Hematopoietic multipotent progenitor cell treated with erythropoietin and hydrocortisone succinate and interleukin-3 and kit ligand, for 8 days (in vitro differentiated cells): ENCODE data around the gene RPS15.

Experiments used
- DNase-seq: peaks from one replicate; pipeline ENCODE4 v3.0.0-alpha.2; 2015

Gene RPS15

DNA sequence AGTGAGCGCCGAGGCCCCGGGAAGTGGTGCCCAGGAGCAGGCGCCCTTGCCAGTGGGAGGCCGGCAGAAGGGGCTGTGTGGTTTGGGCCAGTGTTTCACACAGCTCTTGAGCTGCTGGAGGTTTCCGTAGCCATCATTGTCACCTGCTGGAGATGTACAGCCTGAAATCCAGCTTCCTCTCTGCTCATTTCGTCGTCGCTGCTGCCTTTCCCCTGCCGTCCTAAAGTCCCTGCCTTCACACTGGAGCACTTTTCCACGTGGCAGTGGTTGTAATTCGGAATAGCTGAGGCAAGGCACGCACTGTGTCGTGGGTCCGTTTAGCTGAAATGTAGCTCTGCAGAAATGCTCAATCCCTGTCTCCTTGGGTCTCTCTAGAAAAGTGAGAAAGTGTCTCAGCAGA is 17.6 kb upstream of the RPS15 start:
- no peak for DNase-seq

DNA sequence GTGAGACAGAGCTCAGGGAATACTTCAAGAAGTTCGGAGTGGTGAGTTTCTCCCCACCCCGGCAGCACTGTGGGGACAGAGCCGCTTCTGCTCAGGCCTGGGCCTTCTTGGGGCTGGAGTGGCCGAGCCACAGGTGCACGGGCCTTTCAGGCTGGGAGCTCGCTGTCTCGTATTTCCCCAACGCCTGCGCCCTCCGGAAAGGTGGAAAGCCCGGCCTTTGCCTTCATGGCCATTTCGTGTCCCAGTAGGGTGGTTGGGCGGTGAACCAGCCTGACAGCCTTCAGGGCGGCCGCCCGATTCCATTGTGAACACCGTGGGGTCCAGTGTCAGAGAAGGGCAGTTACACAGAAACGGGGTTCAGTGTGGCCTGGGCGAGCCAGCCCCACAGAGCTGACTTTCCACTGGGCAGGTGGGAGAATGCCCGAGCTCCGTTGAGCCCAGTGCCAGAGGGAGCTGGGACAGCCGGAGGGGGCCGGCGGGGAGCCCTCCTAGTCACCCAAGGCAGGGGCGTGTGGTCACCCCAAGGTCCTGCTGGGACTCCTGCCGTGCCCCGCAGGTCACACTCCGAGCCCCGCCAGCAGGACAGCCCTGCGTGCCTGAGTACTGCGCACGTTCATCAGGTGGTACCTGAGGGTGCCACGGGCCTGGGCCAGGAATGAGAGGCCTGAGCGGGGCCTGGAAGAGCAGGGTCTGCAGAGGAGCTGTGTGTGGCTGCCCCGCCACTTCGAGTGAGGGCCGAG is 16.8 kb upstream of the RPS15 start:
- DNase-seq: no peak

DNA sequence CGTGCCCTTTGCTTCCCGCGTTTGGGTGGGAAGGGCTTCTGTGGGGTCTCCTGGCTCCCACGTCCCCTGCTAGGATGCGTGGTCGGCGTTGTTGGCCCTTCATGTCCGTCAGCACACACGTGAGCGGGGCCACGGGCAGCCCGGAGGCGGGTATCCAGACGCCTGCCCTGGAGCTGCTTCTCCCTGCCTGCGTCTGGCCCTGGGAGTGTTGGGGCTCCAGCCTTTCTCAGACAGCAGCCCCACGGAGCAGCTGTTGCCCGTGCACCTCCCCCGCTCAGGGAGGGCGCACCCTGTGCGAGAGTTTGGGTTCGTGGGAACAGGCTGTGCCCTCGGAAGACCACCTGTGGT is 16.3 kb upstream of the RPS15 start:
- no peak for DNase-seq

DNA sequence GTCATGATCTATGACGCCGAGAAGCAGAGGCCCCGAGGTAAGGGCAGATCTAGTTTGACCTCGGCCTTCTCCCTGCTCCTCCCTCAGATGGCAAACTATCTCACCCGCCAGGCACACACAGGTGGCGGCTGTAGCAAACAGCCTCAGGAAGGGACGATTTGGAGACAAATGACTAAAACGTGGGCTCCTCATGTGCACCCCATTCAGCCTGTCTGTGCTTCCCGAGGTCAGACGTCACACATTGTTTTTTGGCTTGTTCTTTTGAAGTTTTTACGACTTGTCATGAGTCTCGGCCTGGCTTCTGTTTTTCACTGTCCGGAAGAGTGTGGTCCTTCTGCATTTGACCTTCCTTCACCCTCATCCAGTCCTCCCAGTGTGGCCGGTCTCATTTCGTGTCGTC is 15.8 kb upstream of the RPS15 start:
- no peak for DNase-seq

DNA sequence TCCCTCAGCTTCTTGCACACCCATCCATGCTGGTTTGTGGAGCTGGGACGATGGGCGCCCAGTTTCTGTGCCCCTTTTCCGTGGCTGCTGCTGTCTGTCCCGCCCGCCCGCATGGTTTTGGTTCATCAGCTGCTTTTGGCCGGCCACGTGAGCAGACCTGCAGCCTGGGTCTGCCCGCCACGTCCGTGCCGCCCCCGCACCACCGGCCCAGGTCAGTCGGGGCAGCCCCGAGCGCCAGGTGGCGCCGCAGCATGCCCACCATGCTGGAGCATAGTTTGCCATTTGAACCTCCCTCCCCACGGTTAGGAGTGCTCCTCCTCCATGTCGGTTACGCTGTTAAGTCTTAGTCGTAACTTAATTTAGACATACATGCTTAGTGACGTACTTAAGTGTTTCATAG is 15.3 kb upstream of the RPS15 start:
- DNase-seq: no peak

DNA sequence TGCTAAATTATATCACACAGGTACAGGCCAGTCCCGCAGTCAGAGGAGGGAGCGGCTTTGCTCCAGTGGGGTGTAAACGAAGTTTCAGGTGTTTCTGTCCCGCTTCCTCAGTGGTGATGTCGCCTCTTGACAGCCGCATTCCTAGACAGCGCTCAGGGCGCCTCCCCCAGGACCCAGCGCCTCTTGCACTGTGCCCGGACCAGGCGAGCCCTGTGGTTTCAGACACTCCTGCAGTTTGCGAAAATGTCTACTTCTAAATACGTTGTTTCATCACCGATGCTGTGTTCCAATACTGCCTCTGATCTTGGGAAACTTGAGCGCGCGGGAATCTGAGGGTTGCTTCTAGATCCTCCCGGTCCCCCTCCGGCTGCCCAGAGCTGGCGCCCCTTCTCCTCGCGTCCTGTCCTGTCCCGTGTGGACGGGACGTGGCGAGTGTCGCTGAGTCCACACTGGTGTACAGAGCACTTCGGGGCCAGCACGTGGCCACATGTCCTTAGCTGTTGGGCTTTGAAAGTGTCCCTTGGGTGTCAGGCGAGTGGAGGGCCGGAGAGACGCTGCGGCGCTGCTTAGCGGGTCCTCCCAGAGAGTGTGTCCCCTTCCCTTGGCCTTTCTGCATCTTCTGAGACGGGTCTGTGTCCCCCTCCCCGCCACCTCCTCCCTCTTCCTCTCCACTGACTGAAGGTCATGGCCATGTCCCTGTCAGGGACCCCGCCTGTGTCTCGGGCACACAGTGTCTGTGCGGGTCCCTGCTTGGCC is 14.6 kb upstream of the RPS15 start:
- DNase-seq: no peak

DNA sequence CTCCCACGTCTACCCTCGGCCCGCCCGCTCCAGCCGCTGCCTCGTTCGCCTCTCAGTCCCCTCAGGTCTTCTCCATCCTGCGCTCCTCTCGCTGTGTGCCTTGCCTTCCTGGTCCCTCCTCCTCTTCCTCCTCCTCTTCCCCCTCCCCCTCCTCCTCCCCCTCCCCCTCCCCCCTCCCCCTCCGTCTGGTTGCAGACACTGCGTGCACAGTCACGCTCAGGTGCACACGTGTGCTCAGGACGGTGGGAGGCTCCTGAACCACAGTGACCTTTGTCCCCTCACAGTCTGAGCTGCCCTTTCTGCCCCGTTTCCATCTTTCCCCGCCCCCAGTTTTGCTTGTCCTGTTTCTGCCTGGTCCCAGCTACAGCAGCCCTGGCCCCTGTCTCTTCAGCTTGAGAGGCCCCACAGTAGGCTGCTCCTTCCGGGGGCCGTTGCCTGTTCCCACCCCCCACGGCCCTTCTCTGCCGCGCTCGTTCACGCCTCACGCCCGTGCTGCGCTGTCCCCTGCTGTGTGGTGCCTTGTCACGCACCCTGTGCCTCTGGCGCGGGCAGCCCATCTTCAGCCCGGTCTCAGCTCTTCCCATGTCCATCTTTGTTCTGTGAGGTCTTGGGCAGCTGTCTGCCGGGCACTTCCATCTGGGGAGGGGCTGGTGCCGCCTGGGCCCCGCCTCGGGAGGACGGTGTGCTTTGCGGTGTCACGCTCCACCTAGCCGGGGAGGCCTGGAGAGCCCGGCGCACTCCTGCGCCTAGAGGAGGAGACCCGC is 13.8 kb upstream of the RPS15 start:
- DNase-seq: no peak

DNA sequence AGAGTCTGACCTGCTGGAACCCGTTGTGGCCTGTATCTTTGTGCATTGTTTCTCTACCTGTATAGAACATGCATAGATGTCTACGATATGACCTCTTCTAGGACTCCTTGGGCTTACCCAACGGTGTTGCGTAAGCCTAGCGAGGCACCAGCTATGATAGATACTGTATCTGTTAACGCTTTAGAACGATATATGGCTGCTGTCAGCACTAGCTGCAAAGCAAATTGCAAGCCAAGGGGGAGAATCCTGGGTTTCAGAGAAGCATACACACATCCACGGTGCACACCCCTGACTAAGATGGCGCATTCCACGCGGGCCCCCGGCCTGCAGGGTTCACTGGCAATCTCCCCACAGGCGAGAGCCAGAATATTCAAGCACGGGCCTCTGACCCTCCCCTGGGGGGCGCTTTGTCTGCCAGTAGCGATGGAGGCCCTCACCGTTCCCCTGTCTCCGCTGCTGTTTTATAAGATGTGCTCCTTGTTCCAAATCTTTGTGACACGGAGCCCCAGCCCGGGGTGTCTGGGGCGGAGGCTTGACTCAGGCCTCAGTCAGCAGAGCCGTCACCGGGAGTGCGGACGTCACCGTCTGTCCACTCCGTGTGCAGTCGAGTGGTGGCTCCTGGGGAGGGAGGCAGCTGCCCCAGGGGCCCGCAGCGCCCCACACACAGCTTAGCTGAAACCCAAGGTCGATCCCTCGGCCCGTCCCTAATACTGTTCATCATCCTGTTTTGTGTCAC is 12.9 kb upstream of the RPS15 start:
- DNase-seq: no peak

DNA sequence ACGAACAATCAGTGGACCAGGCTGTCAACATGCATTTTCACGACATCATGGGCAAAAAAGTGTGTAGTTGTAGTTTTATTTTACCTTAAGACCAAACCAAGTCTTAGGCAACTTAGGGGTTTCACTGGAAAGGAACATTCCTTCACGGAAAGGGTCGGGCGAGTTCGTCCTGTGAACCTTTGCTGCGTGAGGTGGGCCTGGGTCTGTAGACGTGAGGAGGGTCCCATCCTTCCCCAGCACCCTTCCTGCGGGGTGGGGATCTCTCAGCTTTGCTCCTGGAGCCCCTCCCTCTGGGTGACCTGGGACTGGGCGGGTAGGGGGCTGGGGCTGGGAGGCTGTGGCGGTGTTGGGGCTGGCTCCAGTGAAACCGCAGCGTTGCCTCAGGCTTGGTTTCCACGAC is 12.3 kb upstream of the RPS15 start:
- DNase-seq: no peak

DNA sequence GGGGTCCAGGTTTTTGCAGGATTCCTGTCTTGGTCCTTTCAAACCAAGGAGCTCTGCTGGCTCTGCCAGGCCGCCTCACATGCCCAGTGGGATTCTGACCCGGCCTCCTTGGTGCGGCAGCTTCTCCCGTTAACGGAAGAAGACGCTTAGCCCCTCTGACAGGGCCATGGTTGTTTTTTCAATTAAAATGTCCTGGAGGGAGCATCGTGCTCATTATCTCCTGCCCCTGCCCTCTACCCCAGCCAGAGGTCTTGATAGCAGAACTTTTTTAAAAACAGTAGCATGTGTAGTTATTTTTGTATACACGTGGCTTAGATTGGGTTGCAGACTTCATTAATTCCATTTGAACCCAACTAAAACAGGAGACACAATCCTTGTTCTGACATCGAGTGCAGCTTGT is 11.5 kb upstream of the RPS15 start:
- no peak for DNase-seq

DNA sequence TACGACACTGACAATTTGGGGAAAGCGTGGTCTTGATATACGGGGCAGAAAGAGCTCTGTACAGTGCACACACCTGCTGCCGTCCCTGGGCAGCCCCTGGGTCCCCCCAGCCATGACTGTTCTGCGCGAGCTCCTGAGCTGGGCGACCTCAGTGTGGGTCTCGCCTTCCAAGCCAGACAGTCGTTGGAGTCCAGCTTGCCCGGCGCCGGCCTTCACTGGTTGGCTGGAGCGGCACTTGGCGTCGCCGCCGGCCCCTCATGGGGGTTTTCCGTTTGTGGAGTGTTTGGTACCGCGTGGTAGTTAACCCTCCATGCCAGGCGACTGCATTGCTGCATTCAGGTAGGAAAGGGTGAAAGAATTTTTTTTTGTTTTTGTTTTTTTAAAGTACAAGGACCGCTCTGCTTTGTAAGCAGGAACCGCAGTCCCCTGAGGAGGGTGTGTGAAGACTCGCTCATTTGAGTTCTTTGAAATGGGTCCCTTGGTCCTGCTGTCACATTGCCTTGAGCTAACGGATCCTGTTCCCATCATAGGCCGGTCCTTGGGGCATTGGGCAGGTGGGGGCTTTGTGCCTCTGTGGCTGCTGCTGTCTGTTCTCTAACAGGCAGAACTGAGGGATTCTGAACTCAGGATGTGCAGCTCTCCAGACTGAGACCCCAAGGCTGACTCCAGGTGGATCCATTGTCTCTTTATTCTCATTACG is 10.8 kb upstream of the RPS15 start:
- DNase-seq: no peak

DNA sequence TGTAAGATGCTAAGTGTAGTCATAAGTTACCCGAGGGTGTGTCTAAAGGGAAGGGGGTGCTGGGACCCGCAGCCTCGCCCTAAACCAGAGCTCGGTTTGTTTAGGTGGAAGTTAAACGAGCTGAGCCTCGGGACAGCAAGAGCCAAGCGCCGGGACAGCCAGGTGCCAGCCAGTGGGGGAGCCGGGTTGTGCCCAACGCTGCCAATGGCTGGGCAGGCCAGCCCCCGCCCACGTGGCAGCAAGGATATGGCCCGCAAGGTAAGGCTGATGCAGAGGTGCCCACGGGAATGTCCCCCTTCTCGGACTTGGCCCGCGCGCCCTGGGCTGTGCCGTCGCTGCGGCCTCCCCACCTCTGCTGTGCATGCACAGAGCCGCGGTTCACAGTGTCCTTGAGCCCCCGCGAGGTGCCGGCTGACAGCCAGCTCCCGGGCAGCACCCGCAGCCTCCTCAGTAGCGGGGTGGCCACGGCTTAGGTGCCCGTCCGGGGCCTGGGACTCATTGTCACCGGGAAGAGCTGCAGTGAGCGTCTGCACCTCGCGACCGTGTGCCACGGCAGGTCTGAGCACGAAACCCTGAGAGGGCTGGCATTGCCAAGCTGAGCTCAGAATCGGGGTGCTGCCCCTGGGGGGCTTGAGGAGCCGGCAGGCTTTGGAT is 9.3 kb upstream of the RPS15 start:
- no peak for DNase-seq

DNA sequence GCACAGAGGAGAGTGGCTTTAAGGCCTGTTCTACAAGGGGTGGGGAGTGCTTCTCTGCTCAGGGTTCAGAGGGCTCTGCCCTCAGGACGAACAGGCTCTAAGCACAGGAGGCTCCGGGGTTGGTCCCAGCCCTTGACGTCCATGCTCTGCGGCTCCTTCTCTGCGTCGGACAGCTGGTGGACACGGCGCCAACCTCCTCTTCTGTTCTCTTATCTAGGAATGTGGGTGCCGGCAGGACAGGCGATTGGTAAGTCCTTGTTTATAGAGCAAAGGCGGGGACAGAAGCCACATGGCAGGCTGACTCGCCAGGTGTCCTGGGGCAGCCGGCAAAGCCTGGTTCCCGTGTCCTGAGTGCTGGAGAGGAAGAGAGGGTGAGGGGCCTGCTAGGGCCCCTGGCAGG is 8.4 kb upstream of the RPS15 start:
- DNase-seq: no peak

DNA sequence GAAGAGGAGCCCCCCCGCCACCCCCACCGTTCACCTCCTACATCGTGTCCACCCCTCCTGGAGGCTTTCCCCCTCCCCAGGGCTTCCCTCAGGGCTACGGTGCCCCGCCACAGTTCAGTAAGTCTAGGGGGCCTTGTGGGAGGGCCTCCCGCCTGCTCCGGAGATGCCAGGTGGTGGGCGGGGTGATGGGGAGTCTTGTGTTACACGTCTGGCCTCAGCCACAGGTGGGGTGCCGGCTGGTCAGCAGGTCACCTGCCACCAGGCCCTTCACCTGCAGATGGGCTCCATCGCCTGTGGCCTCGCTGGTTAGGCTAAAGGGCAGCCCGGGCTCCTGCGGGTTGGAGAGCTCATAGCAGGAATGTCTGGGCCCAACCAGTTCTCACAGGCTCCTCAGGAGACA is 8.0 kb upstream of the RPS15 start:
- no peak for DNase-seq

DNA sequence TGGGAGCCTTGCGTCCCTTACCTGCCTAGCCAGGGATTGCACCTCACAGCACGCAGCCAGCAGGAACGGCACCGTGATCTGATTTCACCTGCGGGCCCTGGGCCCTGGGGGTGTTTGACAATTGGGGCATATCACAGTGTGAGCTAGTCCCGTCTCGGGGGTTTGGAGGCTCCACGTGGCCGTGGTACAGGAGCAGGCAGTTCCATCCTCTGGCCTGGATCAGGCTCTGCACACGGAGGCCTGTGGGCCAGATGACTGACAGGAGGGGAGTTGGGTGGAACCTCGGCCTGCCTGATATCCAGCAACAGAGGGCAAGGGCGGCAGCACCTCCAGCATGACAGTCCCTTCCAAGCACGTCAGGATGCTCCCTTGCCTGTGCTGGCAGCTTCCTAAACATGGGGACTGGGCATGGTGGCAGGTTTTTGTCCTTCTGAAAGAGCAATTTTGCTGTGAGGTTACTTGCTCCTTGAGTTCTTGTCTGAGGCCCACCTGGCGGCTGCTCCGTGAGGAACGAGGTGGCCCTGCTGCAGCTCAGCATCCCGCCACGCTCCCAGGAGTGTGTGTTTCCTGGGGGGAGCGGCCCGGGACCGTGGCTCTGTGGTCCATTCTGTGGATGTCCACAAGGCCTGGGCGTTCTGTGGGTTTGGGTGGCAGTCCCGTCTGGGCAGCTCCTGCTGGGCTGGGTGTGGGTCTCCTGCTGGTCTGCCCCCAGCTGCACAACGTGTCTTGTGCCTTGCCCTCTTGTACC is 6.3 kb upstream of the RPS15 start:
- DNase-seq: no peak

DNA sequence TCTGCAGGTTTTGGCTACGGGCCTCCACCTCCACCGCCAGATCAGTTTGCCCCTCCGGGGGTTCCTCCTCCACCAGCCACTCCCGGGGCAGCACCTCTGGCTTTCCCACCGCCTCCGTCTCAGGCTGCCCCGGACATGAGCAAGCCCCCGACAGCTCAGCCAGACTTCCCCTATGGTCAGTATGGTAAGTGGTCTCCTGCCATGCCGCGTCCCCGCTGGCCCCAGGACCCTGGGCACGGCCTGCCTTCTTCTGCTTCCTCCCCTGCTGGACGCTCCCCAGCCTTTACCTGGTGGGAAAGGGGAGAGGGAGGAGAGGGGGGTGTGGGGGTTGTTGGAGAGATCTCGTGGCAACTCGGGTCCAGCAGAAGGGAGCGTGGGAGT is 5.7 kb upstream of the RPS15 start:
- no peak for DNase-seq

DNA sequence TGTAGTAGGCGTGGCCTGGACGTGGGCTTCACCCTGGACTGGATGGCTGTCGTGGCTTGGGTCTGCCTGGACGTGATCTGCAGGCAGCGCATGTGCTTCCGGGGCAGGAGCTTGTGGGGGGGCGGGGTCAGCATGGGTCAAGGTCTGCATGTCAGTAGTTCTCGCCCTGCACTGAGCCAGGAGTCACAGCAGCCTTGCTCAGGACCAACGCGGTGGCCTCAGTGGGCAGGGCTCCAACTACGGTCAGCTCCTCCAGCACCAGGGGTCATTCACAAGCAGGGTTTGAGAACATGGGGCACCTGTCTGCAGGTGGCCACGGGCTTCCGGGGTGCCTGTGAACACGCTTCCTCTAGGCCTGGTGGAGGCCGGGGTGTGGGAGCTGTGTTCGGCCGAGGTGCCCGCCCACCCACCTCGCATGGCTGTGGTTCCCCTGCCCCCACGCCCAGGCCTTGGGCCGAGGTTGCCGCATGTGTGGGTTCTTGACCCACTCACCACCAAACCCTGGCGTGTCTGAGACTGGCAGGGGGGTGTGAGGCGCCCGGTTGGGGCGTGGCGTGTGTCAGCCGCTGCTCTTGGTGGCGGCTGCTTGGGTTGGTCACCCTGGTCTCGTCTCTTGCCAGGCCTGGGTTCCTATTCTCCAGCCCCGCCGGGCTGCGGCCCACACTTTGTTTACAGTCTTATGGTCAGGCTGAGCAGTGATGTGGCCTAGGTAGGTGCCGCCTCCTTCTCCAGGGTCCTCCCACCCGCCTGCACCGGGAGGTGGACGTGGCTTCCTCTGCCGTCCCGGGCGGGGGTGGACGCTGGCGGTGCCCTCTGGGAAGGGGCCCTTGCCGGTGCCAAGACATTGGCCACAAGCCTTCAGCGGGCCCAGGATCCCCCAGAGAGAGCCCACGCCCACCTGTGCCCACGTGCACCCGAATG is 4.8 kb upstream of the RPS15 start:
- no peak for DNase-seq

DNA sequence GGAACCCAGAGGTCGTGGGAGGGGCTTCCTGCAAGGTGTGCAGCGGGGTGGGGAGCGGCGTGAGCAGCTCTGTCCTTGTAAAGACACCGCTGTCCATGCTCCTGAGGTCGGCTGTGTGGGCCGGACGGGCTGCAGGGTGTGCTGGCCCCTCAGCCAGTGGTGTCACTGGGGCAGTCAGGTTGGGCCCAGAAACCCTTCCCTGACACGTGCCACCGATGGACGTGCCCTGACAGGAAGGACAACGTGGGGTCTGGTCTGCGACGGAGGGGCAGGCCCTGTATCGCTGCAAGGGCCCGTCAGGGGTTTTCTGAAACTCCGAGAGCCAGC is 4.2 kb upstream of the RPS15 start:
- no peak for DNase-seq

DNA sequence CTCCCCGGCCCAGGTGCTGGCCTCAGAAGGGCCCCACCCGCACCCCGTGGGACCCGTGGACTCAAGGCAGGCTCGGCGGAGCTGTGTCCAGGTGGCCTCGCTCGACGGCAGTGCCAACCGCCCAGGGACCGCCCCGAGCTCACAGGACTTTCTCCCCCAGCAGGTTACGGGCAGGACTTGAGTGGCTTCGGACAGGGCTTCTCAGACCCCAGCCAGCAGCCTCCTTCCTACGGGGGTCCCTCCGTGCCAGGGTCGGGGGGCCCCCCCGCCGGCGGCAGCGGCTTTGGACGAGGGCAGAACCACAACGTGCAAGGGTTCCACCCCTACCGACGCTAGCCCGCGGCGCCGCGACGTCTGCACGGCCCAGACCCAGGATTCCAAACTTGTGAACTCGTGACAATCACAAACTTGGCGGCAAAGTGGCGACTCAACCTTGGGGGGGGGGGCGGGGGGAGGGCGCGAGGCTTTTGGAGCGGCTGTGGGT is 3.6 kb upstream of the RPS15 start:
- DNase-seq: no peak

DNA sequence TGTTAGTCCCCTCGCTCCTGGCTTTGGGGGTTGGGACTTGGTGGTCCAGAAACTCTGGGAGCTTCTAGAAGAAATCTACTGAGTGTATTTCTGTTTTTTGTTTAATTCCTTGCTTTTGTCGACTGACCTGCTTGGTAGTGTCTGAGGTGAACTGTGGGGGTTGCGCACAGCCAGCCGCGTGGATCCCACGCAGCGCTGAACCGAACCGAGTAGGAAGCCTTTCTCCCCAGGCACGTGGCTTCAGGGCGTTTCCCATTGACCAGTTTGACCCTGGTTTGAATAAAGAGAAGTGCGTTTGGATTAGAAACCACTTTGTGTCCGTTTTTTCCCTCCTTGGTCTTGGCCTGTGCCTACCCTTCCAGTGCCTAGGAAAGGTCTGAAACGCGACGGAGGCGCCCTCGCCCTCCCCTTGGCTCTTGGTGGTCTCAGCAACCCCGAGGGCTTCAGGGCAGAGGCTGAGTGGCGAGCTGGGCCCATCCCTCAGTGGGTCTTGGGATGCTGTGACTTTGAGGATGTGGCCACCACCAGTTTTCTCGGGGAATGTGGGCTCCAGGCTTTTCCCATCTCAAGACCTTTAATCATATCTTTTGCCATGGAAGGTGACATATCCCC is 2.7 kb upstream of the RPS15 start:
- no peak for DNase-seq
